ENCODE data around the gene ALKBH8.

DNA sequence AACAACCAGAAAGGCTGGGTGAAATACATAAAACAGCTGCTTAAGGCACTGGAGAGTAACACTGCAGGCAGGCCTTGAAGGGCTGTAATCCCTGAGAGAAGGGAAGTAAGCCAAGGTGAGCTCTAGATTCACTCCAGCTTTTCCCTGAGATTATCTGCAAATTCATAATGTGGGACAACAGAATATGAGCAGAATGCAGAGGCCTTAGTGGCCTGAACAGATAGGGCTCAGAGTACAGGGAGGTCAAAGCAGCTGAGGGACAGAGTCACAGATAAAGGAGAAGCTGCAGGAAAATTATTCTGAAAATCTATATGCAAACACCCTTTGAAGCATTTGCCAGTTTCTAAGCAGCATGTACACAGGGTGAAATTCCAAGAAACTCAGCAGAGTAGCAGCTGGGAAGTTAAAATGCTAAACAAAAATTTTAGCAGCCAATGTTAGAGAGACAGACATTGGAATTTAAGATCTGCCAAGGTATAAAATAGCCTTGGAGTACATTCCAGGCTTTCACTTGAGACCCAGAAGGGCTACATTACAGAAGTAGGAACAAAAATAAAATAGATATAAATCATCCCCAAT, 59.8 kb downstream of the ALKBH8 start:
- no peak for TF ChIP-seq CTCF (IDR thresholded peaks at IDR 0.05)
- TF ChIP-seq REST (IDR thresholded peaks at IDR 0.05; ENCODE audit: insufficient read depth in 1 of 2, low read depth in 2 of 2, low read length in 1 of 2): no peak
- TF ChIP-seq POLR2AphosphoS5 (IDR thresholded peaks at IDR 0.05; ENCODE audit: low read depth, low read length): no peak
- TF ChIP-seq TCF7L2 (IDR thresholded peaks at IDR 0.05; ENCODE audit: low read depth, low read length): no peak
- no peak for TF ChIP-seq SIN3A (IDR thresholded peaks at IDR 0.05; ENCODE audit: borderline replicate concordance, insufficient read depth, low read depth, low read length)

Measured in Panc1 (cell line).